ENCODE measurements around the gene PM20D1.
A peak's percentile ranks its signal among the peaks of the same experiment; 100 is the strongest.

PM20D1 gene

DNA sequence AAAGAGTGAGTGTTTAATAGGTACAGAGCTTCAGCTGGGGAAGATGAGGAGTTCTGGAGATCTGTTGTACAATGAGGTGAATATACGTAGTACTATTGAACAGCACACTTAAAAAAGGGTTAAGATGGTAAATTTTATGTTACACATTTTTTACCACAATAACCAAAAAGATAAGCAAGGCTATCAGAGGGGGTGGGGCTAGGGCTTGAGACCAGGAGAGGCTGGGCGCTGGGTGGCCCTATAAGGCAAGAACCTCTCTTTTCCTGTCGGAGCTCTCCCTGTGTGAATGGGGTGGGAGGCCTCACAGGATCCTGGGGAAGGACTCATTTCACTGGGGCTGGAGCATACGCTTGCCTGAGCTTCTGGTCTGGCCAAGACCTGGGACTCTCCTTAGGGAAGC, 45.9 kb downstream of the PM20D1 start:
- no peak for DNase-seq

GRCh38 chr1:205802060-205802459, 47.9 kb downstream of the PM20D1 start:
- DNase-seq = no peak

GRCh38 chr1:205800981-205801703, 48.8 kb downstream of the PM20D1 start:
- DNase-seq = no peak

GRCh38 chr1:205800427-205800826, 49.5 kb downstream of the PM20D1 start:
- DNase-seq = no peak

- no peak for DNase-seq
These were observed 51.4 kb downstream of the PM20D1 start for GRCh38 chr1:205798577-205798976.

DNA sequence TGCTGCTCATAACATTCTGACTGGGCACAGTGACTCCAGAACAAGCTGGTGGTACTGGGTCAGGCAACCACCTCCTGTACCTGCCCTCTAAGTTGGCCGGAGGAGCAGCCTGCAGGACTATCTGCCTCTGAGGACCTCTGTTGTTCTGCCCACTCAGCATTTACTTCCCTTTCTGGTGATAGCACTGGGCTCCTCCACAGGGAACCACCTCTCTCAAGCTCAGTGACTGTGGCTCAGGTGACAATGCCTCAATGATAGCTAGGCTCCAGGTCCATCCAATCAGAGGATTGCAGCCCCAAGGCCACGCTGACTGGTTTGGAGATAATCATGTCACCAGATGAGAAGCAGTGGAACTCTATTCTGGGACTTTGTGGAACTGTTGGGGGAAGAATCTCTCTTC, 52.8 kb downstream of the PM20D1 start:
- no peak for DNase-seq

DNA sequence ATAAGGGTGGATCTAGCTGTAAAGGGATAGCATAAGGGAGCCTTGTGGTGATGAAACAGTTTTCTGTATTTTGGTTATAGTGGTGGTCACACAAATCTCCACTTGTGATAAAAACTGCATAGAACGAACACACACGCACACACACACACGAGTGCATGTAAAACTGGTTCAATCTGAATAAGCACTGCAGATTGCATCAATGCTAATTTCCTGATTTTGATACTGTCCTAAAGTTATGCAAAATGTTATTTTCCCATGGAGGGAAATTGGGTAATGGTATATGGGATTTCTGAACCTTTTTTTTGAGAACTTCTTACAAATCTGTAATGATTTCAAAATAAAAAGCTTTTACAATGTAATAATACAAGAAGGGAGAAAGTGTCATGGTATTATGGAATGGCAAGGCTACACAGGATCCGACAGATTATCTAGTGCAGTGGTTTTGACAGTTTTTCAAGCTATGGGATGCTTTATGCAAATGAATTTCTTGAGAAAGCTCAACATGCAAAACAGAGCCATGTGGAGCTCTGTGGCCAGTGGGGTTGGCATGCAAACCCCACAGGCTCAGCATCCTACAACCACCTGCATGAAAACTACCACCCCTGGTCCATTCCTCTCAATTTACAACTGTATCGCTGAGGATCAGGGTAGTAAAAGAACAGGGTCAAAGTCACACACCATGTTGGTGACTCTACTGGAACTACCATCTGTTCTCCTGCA, 55.8 kb downstream of the PM20D1 start:
- no peak for DNase-seq

DNA sequence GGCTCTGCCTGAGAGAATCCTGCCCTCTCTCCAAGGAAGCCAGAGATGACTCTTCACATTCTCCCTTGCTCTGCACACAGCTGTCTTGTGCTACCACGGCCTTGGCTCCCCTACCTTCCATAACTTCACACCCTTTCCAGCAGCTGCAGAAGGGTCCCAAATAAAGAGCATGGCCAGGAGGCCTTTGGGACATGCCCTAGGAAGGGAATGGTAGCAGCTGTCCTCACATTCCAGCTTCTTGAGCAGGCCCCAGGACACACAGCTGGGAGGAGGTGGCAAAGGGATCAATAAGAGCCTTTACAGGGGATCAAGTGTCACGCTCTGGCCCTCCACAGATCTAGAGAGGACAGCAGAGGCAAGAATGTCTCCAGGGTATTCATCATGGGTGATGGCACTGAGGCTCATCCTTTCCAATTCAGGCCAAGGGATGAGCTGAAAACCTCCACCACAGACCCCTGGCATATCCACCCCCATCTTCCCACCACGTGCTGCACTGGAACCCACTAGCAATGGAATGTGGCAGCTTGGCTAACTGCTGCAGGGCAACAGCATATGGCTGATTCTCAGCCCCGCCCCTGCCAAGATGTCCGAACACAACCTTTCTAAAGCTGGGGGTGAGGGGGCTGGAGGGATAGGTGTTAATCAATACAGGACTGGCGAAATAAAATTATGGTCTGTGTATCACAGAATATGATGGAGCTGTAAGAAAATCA, 56.8 kb downstream of the PM20D1 start:
- DNase-seq = no peak

- DNase-seq = no peak
These were observed 57.5 kb downstream of the PM20D1 start for GRCh38 chr1:205792481-205792881.

GRCh38 chr1:205791568-205792180, 58.3 kb downstream of the PM20D1 start:
- peak; percentile 49 for DNase-seq

GRCh38 chr1:205787287-205787916, 62.5 kb downstream of the PM20D1 start:
- DNase-seq = no peak

DNA sequence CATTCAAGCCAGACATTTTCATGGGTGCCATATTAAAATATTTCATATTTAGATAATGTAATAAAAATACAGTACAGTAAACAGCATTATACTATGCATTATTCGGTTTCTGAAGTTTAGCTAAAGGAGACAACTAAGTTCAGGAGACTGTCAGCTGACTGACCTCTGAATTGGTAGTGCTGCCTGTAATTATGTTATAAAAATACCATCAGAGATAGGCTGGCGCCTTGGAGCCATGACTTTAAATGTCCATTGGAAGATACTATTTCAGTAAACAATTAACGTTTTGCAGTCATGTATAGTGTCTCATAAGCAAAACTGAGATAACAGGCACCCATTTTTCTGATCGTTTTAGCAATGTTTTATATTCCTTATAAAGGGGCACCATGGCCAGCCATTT, 63.3 kb downstream of the PM20D1 start:
- DNase-seq = no peak

DNA sequence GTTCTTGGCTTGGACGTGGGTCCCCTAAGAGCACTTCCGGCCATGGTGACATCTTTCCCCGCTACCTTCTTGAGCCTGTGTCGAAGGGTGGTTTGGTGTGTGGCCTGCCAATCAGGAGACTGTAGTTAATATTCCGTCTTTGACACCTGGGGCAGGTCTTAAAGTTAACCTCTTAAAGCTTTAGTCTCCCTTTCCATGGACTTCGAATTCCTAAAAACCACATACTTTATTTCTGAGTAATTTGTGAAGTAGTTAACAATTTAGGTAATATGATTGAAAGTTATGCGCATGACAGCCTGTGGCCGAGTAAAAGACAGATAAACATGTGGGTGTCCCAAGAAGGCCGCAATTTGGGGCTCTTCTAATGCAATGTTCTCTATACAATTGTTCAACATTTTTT, 64.5 kb downstream of the PM20D1 start:
- DNase-seq = no peak

GRCh38 chr1:205783904-205784303, 66.0 kb downstream of the PM20D1 start:
- DNase-seq = no peak

DNA sequence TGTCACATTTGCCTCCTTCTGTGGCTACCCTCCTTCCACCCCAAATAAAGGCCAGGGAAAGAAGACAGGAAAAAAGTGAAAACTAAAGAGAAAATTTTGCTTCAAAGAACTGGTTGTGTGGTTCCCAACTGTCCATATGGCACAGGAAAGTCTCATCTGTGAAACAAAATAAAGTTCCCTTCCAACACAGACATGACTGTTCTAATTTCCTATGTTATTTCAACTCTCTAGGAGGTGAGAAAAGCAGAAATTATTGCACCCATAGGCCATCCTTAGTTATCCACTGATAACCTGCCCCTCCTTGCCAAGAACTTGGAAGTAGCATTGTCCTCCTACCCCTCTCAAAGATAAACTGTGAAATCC, 66.5 kb downstream of the PM20D1 start:
- DNase-seq = no peak

- DNase-seq = no peak
These were observed 67.1 kb downstream of the PM20D1 start for GRCh38 chr1:205782627-205783432.

GRCh38 chr1:205780335-205780734, 69.6 kb downstream of the PM20D1 start:
- DNase-seq = no peak
